HepG2 (cell line): ENCODE results near the gene PFKP. TPM values are rescaled to one million over a fixed set of nuclear protein-coding genes. Genes with fewer than 3 reads are reported as not detected.

Experiments used
- polyA plus RNA-seq, 8 experiments: library from polyadenylated mRNA; depleted of rRNA in 3 of 8; stranded (reverse) in 7 of 8; unstranded in 1 of 8; fragments of >200 nt; fragmentation: Illumina TruSeq in 4 of 8; extraction: Trizol in 4 of 8; gene quantifications; 2 replicates each; pipeline versions ENCODE4 v1.2.1 to v1.2.3, GENCODE V29; 2011 to 2016; ENCODE audit warnings: low read depth in 4 of 8, missing spikeins in 1 of 8, mixed read lengths in 1 of 8; ENCODE audit not compliant: insufficient read depth in 1 of 8
- total RNA-seq, 5 experiments: library from RNA; depleted of rRNA; stranded (reverse); fragments of >200 nt; fragmentation: Illumina TruSeq; extraction: Trizol; gene quantifications; 2 replicates each; pipeline ENCODE4 v1.2.3, GENCODE V29; 2016; ENCODE audit warnings: low read depth in 1 of 5

Gene PFKP
- total and polyA plus RNA-seq, 2 of the 13 experiments (the other 11 are each of a cell fraction or from before 2014, with no cell fraction given): 0.80 to 2.4 TPM

Other genes with a start within 250 kb of the PFKP start
- gene PITRM1, start 105.2 kb downstream of the PFKP start, total RNA-seq (2016; rRNA removed; fragmentation: Illumina TruSeq; extraction: Trizol): 29.0 and 32.7 TPM in 2 replicates
- 16.4 and 19.1 TPM in 2 replicates for gene PITRM1, start 105.2 kb downstream of the PFKP start, polyA plus RNA-seq (2011; rRNA removed)